Caco-2 (cell line): ENCODE results near the gene LENG8. TPM values are rescaled to one million over a fixed set of nuclear protein-coding genes. Genes with fewer than 3 reads are reported as not detected.
A peak's percentile ranks its signal among the peaks of the same experiment; 100 is the strongest.

Experiments
- BruUV-seq: library from RNA; stranded (reverse); fragments of 400-500 nt; replicated peaks from 2 replicates; lab custom pipeline; 2021; lab: Mats Ljungman, UMichigan
- CTCF ChIA-PET: fragments of 300-600 bp; sonication (Branson Sonifier 250); formaldehyde crosslinking; loops from one replicate; lab custom pipeline; 2022; ENCODE audit warnings: antibody characterized with exemption; lab: Charles Lee
- POLR2A ChIA-PET: fragments of 300-600 bp; sonication (Branson Sonifier 250); formaldehyde crosslinking; loops from one replicate; lab custom pipeline; 2022; ENCODE audit warnings: antibody characterized with exemption; lab: Charles Lee
- DNase-seq, 2 experiments: peaks; one replicate each; pipeline versions ENCODE4 v3.0.0 to v3.0.0-alpha.2; 2020 to 2022
- H3K27me3 ChIP-seq: replicated peaks from 2 replicates; pipeline ENCODE4 v1.6.0; 2011; ENCODE audit warnings: low read length; ENCODE audit not compliant: control insufficient read depth, insufficient read depth
- H3K36me3 ChIP-seq: 2 replicates; pipeline ENCODE4 v1.5.1; 2011; ENCODE audit warnings: low read length; ENCODE audit not compliant: control insufficient read depth, insufficient read depth
- H3K4me1 ChIP-seq: fragments of 250-450 bp; sonication (Bioruptor Pico); 2 replicates; pipeline ENCODE4 v1.5.1; 2020; ENCODE audit warnings: mild to moderate bottlenecking
- H3K4me3 ChIP-seq: 2 replicates; pipeline ENCODE4 v1.5.1; 2011; ENCODE audit warnings: low read depth, mild to moderate bottlenecking, control low read depth, low read length
- H3K9me3 ChIP-seq: fragments of 250-450 bp; sonication (Bioruptor Pico); 2 replicates; pipeline ENCODE4 v1.5.1; 2020; ENCODE audit warnings: mild to moderate bottlenecking, moderate library complexity
- H3K27ac Mint-ChIP-seq: one replicate; pipeline ENCODE4 v1.8.0; 2022; ENCODE audit warnings: mixed read lengths; ENCODE audit not compliant: unreplicated experiment
- H3K27me3 Mint-ChIP-seq: one replicate; pipeline ENCODE4 v1.8.0; 2022; ENCODE audit warnings: mixed read lengths; ENCODE audit not compliant: insufficient read depth, unreplicated experiment
- H3K36me3 Mint-ChIP-seq: one replicate; pipeline ENCODE4 v1.8.0; 2022; ENCODE audit warnings: mild to moderate bottlenecking, mixed read lengths; ENCODE audit not compliant: insufficient read depth, unreplicated experiment
- H3K4me1 Mint-ChIP-seq: one replicate; pipeline ENCODE4 v1.8.0; 2022; ENCODE audit warnings: low read depth, mixed read lengths; ENCODE audit not compliant: unreplicated experiment
- H3K4me3 Mint-ChIP-seq: one replicate; pipeline ENCODE4 v1.8.0; 2022; ENCODE audit warnings: mild to moderate bottlenecking, moderate library complexity, mixed read lengths; ENCODE audit not compliant: unreplicated experiment
- H3K9me3 Mint-ChIP-seq: one replicate; pipeline ENCODE4 v1.8.0; 2022; ENCODE audit warnings: mixed read lengths; ENCODE audit not compliant: unreplicated experiment
- intact Hi-C: fragments of 100-400 bp; cut with micrococcal nuclease; formaldehyde crosslinking; loops from one replicate; pipeline ENCODE4 v1.10.0; 2022; ENCODE audit not compliant: unreplicated experiment
- total RNA-seq: library from RNA; stranded (reverse); gene quantifications from 2 replicates; pipeline ENCODE4 v1.2.3, GENCODE V29; 2022
- TF ChIP-seq, protein P1 (sequence below), 2 experiments: fragments of 200-600 bp in 1 of 2; IDR thresholded peaks; 1 replicate in 1 of 2; 2 replicates in 1 of 2; pipeline versions ENCODE4 v1.5.1 to v1.8.0; 2011 to 2022; ENCODE audit warnings: antibody characterized with exemption in 1 of 2, control low read depth in 1 of 2, inconsistent platforms in 1 of 2, low read depth in 1 of 2, low read length in 1 of 2, mild to moderate bottlenecking in 1 of 2, moderate library complexity in 1 of 2; ENCODE audit not compliant: insufficient read depth in 1 of 2, severe bottlenecking in 1 of 2, unreplicated experiment in 1 of 2

Gene LENG8
- total RNA-seq, 1 experiment from 2014 or later: 143 TPM

DNA sequence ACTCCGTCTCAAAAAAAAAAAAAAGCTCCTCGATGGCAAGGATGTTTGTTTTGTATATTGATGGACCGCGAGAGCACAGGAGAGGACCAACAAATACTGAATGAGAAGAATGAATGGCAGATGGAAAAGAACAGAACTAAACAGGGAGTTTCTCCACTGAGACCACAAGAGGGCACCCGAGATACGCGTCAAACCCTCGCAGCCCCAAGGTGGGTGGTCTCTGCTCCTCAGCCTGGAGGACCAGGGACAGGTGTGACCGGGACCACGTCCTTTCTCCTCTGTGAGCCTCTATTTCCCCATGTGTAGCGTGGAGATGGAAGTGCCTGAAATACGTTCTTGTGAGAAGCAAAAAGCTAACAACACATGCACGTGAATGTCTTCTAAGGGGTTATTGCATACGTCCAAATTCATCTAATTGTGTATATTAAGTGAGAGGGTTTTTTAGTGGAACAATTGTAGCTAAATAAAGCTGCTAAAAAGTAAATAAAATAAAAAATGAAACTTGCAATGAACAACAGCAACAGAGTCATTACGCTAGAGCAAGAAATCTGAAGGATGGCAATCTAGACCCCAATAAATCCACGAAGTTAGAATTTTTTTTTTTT, 32.4 kb downstream of the LENG8 start:
- Mint-ChIP-seq H3K4me1 (peaks cover 6% of the 10 kb centered on the region), H3K9me3 (no peaks in the 10 kb centered on the region), H3K4me3 (no peak overlapping the region), H3K27ac (no peak overlapping the region), H3K27me3 (peaks cover 18% of the 10 kb centered on the region), H3K36me3 (no peaks in the 10 kb centered on the region)
- H3K4me3 ChIP-seq: no peak overlapping the region
- no peaks in the 10 kb centered on the region for H3K9me3 ChIP-seq
- no TSS peak for BruUV-seq
- H3K27me3 ChIP-seq: no peaks in the 10 kb centered on the region
- 0 out of 2 replicates have a peak, but pooled peaks cover 5% of the 10 kb centered on the region for H3K4me1 ChIP-seq
- peak in 1 of 2 experiments; percentile 67 for DNase-seq
- POLR2A ChIA-PET: interaction anchor here (0.5 kb wide), 1 partner anchor 18 kb away, joined by 3 read pairs; the partner anchor contains the start of gene LENG9
- TF ChIP-seq, protein P1, sequence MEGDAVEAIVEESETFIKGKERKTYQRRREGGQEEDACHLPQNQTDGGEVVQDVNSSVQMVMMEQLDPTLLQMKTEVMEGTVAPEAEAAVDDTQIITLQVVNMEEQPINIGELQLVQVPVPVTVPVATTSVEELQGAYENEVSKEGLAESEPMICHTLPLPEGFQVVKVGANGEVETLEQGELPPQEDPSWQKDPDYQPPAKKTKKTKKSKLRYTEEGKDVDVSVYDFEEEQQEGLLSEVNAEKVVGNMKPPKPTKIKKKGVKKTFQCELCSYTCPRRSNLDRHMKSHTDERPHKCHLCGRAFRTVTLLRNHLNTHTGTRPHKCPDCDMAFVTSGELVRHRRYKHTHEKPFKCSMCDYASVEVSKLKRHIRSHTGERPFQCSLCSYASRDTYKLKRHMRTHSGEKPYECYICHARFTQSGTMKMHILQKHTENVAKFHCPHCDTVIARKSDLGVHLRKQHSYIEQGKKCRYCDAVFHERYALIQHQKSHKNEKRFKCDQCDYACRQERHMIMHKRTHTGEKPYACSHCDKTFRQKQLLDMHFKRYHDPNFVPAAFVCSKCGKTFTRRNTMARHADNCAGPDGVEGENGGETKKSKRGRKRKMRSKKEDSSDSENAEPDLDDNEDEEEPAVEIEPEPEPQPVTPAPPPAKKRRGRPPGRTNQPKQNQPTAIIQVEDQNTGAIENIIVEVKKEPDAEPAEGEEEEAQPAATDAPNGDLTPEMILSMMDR (IDR thresholded peaks at IDR 0.05; ENCODE audit: insufficient read depth in 1 of 2, low read depth in 1 of 2, low read length in 1 of 2, severe bottlenecking in 1 of 2, unreplicated experiment in 1 of 2): peak; percentile 76 to 81
- intact Hi-C loops: loop anchor here (2.0 kb wide), 1 partner anchor 195 kb away; no protein-coding TSS in a partner anchor
- H3K36me3 ChIP-seq: no peaks in the 10 kb centered on the region
- CTCF ChIA-PET: interaction anchor here (0.6 to 0.7 kb wide), 5 partner anchors 85 to 250 kb away, joined by 3 to 10 read pairs (median 4); no protein-coding TSS in a partner anchor

DNA sequence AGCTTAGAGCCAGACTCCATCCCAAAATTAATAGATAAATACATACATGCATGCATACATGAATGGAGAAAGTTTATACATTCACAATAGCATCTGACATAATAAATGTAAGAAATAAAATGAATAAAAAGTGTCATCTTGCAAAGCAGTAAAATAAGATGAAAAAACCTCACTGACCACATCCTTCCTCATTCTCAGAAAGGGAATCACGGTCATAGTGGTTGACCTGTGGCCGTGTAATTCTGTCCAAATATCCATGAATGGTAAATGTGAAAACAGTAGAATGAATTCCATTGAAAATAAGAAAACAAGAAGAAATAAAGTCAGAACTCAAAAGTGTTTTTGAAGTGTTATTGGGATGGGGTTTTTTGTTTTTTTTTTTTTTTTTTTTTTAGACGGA, 33.9 kb downstream of the LENG8 start:
- H3K27me3 ChIP-seq: no peaks in the 10 kb centered on the region
- H3K9me3 Mint-ChIP-seq: no peaks in the 10 kb centered on the region
- H3K4me3 Mint-ChIP-seq: no peak overlapping the region
- no peak overlapping the region for H3K27ac Mint-ChIP-seq
- no peaks in the 10 kb centered on the region for H3K4me1 Mint-ChIP-seq
- ChIA-PET POLR2A (no interaction called here), CTCF (no interaction called here)
- no peak overlapping the region for H3K4me3 ChIP-seq
- BruUV-seq: no TSS peak
- peaks cover 18% of the 10 kb centered on the region for H3K27me3 Mint-ChIP-seq
- H3K9me3 ChIP-seq: no peaks in the 10 kb centered on the region
- H3K4me1 ChIP-seq: no peaks in the 10 kb centered on the region
- TF ChIP-seq, protein P1 (IDR thresholded peaks at IDR 0.05; ENCODE audit: insufficient read depth in 1 of 2, low read depth in 1 of 2, low read length in 1 of 2, severe bottlenecking in 1 of 2, unreplicated experiment in 1 of 2): no peak
- no peak for DNase-seq
- intact Hi-C loops: no loop called here
- H3K36me3 ChIP-seq: no peaks in the 10 kb centered on the region
- H3K36me3 Mint-ChIP-seq: no peaks in the 10 kb centered on the region

DNA sequence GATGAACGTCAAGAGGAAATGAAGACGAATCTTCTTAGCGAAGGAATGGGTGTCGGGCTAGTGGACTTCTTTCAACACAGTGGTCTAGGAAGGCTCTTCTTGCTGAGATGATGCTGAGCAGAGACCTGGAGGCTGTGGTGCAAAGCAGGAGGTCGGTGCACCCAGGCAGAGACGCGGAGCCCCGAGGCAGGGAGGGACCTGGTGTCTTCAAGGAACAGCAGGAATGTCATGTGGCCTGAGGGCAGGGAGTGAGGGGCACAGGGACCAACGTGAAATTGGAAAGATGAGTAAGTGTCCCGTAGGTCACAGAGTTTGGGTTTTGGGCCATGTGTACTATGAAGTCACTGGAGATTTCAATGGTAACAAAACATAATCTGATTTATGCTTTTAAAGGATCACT, 35.5 kb downstream of the LENG8 start:
- H3K4me1 ChIP-seq: no peaks in the 10 kb centered on the region
- H3K27me3 ChIP-seq: no peaks in the 10 kb centered on the region
- POLR2A ChIA-PET: no interaction called here
- TF ChIP-seq, protein P1 (IDR thresholded peaks at IDR 0.05; ENCODE audit: insufficient read depth in 1 of 2, low read depth in 1 of 2, low read length in 1 of 2, severe bottlenecking in 1 of 2, unreplicated experiment in 1 of 2): no peak
- Mint-ChIP-seq H3K9me3 (no peaks in the 10 kb centered on the region), H3K4me3 (no peak overlapping the region), H3K27me3 (peaks cover 21% of the 10 kb centered on the region), H3K36me3 (no peaks in the 10 kb centered on the region), H3K4me1 (no peaks in the 10 kb centered on the region), H3K27ac (no peak overlapping the region)
- BruUV-seq: no TSS peak
- intact Hi-C loops: no loop called here
- CTCF ChIA-PET: interaction anchor here (0.7 kb wide), 1 partner anchor 14 kb away, joined by 4 read pairs; no protein-coding TSS in a partner anchor
- H3K9me3 ChIP-seq: no peaks in the 10 kb centered on the region
- no peak for DNase-seq
- no peaks in the 10 kb centered on the region for H3K36me3 ChIP-seq
- H3K4me3 ChIP-seq: no peak overlapping the region
